Stimulated activated CD4-positive, alpha-beta T cell treated with anti-CD3 and anti-CD28 coated beads, Interleukin-1b, Interleukin-23, amount 100 ng/mL, for 24 hours (primary cell): Measurements from ENCODE around the gene NMS.
"Not testable (repeated sequence)": the region's sequence is repeated elsewhere in the genome, so short reads cannot be mapped to it uniquely, and the experiment has no call there.

Experiments
- DNase-seq, 4 experiments: peaks; one replicate each; pipeline ENCODE4 v3.0.0-alpha.2; 2020; ENCODE audit warnings: low read depth in 4 of 4, low spot score in 1 of 4

NMS gene, protein sequence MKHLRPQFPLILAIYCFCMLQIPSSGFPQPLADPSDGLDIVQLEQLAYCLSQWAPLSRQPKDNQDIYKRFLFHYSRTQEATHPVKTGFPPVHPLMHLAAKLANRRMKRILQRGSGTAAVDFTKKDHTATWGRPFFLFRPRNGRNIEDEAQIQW

DNA sequence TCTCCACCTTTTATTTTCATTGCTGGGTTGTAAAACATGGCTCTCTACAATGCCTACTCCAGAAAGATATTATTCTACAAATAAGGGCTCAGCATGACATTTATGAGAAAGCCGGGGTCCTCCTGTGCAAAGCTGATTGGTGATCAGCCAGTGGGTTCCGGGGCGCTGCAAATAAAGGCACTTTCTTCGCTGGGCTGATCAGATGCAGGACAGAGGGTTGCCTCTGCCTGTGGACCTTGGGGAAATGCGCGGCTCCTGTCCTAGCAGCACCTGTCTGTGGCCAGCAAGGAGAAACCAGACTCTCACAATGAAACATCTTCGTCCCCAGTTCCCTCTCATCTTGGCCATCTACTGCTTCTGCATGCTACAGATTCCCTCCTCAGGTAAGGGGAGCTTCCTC is at the start of gene NMS:
Gene NMS, plus strand, starts transcription at position 301 of the 400 bp plus-strand sequence. Its CDS starts 7 bp downstream, at position 308.
- no peak for DNase-seq

DNA sequence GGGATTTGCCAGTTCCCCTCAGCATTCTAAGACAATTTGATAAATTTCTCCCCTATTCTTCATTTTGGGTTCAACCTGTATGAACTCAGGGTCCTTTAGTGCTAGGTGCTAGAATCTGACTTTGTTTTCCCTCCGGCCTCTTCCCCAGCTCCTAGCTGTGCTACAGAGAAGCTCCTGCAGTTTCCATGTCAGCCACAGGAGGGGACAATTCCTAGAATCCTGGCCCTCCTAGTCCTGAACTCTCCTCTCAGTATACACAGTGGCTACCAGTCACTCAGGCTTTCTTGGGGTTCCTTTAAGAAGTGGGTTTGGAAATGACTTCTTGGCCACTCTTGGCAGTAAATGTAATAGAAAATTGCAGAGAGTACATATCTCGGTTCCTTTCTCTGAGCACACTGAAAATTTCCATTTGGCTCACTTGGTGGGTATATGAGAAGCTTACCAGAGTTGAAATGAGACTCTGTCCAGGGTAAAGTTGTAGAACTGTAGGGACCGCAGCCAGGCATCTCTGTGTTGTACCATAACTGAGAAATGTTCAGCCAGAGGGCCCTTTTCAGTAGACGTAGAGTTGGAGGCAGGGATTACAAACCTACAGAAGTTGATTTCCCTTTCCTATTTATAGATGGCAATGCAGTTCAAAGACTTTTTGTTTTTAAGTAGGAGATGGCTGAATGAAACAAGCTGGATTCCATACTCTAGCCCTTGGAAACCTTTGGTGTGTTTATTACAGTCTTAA is 47.8 kb upstream of the NMS start:
- DNase-seq = no peak

DNA sequence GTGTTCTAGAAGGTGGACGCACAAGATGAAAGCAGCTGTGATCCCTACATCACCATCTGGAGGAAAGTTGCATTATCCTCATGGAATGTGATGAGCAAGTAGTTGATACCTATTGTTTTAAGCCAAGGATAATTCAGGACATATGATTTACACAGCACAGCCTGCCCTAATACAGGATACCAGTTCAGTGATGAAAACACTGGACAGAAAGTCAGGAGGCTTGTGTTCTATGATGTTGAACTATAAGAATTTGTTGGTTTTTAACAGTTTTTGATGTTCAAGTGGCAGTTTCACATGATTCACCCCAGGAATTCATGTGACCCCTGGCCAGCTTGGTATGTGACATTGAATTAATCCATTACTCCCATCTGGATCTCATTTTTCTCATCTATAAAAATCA is 46.7 kb upstream of the NMS start:
- DNase-seq = no peak

DNA sequence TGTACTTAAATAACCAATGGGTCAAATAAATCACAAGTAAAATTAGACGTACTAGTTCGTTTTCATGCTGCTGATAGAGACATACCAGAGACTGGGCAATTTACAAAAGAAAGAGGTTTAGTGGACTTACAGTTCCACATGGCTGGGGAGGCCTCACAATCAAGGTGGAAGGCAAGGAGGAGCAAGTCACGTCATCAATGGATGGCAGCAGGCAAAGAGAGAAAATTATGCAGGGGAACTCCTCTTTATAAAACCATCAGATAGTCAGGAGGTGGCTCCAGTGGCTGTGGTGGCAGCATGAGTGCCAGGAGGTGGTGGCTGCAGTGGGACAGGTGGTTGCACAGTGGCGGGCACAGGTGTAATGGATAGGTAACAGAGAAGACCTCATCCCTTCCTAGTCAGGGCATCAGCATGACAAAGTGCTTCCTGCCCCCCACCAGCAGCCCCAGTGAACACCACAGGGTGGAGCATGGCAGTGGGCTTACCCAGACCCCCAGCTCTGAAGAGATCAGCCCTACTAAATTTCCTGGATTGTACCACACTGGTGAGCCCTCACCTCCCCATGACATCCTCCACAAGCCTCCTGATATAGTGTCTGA is 45.9 kb upstream of the NMS start:
- DNase-seq = no peak

DNA sequence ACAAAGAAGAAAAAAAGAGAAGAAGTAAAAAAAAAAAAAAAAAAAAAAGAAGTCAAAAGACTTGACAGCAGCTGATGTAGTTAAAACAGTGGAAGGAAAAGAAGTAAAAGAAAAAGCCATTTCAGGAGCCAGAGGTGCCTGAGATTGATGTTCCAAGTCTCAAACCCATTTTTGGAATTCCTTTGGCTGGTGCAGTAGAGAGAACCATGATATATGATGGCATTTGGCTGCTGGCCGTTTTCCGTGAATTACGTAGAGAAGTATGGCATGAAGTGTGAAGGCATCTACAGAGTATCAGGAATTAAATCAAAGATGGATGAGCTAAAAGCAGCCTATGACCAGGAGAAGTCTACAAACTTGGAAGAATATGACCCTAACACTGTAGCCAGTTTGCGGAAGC is 45.2 kb upstream of the NMS start:
- no peak for DNase-seq

DNA sequence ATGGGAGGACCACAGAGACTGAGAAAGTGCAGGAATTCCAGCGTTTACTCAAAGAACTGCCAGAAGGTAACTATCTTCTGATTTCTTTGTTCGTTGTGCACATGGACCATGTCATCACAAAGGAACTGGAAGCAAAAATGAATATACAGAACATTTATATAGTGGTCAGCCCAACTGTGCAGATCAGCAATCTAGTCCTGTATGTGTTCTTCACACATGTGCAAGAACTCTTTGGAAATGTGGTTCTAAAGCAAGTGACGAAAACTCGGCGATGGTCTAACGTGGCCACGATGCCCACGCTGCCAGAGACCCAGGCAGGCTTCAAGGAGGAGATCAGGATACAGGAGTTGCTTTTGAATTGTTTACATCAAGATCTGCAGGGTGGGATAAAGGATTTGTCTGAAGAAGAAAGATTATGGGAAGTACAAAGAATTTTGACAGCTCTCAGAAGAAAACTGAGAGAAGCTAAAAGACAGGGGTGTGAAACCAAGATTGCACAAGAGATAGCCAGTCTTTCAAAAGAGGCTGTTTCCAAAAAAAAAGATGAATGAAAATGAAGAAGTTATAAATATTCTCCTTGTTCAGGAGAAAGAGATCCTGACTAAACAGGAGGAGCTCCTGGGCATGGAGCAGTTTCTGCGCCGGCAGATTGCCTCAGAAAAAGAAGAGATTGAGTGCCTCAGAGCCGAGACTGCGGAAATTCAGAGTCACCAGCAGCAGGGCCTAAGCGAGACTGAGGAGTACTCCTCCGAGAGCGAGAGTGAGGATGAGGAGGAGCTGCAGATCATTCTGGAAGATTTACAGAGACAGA is 44.5 kb upstream of the NMS start:
- DNase-seq = no peak

DNA sequence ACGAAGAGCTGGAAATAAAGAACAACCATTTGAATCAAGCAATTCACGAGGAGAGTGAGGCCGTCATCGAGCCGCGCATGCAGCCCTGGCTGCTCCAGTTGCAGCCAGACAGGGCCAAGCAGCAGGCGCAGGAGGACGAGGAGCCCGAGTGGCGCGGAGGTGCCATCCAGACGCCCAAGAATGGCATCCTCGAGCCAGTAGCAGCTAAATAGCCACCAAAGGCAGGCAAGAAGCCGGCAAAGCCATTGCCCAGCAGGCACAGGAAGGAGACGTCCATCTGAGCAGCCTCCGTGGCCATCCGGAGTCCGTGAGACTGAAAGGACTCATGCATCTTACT is 43.9 kb upstream of the NMS start:
- DNase-seq = no peak

DNA sequence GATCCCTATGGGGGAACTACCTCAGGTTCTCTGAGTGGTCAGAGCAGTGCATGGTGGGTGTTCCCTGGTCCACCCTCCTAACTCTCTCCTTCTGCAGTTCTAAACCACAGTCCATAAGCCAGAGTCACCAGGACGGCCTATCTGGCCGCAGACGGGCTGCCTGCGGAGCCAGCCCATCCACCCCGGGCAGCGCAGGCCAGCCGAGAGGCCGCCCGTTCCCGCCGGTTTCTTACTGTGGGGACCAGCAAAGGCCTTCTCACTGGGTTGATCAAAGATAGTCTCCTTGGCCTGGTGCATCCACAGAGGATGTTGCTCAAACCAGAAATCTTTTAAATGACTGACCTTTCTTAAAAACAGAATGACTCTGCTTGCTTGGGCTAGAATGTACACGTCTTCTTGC is 43.2 kb upstream of the NMS start:
- no peak for DNase-seq

DNA sequence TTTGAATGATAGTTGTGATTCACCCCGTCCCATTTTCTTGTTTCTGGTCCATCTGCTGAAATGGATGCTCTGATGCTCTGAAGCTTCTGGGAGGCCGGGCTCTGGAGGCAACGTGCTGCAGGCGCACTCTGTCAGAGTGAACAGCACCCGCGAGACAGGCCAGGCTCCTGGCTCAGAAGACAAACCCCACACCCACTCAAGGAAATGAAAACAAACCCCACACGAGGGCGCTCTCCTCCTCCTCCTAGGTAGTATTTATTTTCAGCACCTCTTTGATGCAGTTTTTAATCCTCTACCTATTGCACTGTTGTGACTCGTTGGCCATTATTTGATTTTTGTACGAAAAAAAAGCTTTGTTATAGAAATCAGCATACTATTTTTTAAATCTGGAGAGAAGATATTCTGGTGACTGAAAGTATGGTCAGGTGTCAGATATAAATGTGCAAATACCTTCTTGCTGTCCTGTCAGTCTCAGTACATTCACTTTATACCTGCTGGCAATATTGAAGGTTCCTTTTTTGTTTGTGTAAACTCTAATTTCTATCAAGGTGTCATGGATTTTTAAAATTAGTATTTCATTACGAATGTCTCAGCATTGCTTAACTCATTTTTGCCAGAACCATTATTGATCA is 42.5 kb upstream of the NMS start:
- peak; percentile 16 to 53 (median 46) for DNase-seq

DNA sequence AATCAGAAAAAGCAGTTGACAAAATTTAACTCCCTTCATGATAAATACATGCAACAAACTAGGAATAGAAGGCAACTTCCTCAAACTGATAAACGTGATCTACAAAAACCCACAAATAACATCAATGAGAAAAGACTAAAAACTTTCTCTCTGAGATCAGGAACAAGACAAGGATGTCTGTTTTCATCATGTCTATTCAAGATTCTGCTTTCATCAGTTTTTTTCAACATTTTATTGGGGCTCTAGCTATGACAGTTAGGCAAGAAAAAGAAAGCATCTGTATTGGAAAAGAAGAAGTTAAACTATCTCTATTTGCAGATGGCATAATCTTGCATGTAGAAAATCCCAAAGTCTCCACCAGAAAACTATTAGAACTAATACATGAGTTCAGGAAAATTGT is 40.6 kb upstream of the NMS start:
- no peak for DNase-seq

DNA sequence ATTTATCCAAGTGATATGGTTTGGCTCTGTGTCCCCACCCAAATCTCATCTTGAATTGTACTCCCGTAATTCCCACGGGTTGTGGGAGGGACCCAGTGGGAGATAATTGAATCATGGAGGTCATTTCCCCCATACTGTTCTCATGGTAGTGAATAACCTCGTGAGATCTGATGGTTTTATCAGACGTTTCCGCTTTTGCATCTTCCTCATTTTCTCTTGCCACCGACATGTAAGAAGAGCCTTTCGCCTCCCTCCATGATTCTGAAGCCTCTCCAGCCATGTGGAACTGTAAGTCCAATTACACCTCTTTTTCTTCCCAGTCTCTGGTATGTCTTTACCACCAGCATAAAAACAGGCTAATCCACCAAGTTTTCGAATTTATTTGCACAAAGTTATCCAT is 32.5 kb upstream of the NMS start:
- DNase-seq = no peak

DNA sequence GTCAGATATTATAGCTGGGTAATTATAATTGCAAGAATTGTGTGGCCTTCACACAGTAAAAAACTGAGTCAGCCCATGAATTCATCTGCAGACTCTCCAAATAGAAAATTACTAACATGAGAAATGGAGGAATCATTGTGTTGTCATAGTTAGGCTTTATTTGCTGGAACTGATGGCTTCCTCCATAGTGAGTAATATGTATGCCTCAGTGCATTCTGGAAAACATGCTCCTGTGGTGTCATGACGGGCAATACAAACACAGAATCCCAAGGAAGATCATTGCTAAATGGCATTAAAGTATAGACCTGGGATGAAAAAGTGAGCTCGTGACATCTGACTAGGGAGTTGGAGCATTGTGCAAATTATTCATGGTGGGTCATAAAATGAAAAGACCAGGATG is 23.6 kb upstream of the NMS start:
- DNase-seq = no peak

DNA sequence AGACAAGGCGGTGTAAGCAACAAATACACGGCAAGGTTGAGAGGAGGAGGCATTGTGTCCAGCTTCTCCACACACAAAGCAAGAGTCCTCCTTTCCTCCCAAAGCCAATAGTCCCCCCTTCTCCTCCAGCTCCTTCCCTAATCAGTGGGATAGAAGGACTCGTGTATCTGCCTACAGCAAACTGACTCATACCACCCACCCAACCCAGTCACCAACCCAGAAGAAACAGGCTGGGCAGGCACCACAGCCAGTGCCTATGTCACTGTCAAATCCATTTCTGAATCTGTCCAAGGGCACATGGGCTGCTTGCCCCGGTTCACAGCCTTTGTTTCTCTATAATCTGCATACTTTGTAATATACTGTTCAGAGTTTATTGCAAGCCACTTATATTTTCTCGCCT is 19.2 kb upstream of the NMS start:
- DNase-seq = no peak

DNA sequence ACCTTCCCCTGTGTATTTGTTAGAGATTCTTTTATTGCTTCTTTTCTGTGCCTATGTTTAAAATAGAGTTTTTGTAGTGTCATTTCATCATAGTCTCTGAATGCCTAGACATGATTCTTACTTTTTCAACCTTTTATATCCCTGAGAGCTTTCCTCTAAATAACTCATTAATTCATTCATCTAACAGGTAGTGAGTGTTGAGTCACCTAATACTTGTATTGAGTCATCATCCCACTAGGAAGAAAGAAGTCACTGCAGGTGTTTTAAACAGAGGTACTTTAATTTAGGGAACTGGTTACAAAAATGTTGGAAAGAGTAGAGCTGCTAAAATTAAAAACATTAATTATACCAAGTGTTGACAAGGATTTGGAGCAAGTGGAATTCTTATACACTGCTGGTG is 18.5 kb upstream of the NMS start:
- DNase-seq = no peak

DNA sequence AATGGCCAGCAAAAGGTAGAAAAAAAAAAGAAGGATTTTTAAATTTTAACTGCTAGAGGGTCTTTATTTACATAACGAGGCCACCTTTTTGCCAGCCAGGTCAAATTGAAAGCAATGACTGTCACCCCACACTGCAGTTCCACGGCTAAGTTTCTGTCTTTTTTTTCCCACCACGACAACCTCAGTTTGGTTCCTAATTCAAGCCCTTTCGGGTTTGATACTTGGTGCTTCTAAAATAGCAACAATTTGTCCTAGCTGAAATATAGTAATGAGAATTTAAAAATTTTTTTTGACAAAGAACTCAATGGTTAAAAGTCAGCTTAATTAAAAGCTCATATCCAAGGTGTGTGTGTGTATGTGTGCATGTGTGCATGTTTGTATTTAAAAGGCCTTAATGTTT is 16.4 kb upstream of the NMS start:
- no peak for DNase-seq

DNA sequence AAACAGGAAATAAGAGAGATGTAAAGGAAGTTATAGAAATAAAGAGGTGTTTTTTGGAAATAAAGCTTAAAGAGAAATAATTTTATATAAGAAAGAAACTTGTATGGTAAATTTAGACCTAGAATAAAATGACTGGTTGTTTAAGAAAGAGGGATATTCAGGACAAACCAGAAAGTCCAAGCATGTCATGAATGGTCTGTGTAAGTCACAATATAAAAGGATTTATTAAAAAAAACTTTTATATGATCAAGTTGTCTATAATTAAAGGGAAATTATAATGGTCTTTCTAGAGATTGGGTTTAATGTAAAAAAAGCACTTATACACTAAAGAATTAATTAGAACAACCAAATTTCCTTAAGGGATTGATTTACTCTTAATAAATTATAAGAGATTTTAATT is 13.9 kb upstream of the NMS start:
- DNase-seq = not testable (repeated sequence)

DNA sequence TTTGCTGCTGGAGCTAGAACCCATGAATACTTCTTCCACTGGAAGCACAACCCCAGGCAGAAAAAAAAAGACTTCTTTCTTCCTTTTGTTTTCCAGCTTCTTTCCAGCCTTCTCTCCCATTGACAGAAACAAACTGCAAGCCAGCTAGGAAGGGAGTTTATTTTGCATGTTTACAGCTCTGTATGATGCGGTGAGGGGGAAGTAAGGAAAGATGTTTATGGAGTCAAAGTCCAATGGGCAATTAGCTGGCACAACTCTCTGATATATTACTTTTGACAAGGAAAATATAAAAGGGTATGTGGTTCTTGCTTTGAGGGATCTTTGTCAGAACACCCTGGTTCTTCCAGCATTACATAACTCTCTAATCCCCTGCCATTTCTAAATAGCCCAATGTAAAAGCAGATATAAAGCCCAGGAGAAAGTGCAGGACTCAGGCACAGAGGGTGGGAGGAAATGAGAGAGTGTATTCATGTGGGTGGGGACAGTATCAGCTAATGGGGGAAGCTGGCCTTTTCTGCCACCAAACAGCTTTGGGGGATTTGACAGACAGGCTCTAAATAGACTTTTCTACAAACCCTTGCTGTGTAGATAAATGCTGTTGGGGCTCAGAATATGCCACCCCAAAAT is 9.3 kb upstream of the NMS start:
- DNase-seq = no peak

DNA sequence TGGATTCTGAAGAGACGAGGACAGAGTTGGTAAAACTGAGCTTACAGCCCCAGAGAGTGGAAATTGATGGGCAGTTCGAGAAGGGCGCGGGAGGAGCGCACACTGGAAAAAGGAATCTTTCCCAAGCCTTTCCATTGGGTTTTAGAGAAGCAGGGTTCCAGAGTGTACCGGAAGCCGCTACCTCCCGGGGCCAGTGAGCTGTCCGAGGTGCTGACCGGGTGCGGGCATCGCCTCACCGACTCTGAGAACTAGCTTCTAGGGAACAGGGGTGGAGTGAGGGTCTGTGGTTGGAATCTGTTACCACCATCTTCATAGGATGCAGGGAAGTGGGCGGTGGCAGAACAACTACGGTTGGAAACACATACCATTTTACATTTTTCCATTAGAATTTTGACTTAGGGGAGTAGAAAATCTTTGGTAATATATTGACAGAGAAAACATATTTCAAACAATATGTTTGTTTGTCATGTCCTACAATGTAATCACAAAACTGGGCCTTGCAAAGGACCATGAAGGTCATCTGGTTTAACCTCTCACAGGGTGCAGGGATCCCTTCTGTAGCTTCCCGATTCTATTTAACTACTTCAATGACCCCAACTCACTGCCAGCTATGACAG is 724 bp downstream of the NMS start:
- DNase-seq = no peak

DNA sequence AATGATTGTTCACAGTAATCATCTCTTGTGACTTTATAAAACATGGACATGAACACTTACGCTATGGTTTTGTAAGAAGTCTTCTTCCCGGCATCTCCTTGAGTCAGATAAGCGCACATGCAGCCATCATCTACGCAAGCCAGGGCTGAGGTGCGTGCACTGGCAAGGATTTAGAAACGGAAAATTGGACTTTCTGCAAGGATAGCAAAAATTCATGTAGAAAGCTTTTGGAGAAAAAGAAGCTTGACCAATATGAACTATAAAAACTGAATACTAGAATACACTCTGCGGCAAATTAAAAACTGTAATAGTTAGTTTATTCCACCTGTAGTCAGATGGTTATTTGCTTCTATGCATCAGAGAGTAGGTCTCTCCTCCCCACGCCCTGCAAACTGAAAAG is 6.3 kb downstream of the NMS start:
- no peak for DNase-seq

DNA sequence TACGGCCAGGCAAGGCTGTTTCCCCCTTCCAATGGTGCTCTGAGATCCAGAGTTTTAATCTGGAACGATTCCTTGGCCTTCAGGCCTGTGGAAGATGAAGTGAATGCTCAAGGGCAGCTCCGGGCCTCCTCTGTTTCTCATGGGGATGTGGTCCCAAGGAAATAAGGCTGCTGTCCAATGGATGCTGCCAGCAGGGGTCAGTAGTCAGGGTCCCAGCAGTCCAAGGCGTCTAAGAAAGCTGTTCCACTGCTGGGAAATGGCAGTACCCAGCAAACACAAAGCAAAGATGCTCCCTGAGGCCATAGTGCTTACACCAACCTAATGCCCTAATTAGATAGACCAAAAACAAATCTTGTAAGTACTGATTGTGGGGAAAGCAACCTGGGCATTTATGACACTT is 12.5 kb downstream of the NMS start:
- DNase-seq = no peak

DNA sequence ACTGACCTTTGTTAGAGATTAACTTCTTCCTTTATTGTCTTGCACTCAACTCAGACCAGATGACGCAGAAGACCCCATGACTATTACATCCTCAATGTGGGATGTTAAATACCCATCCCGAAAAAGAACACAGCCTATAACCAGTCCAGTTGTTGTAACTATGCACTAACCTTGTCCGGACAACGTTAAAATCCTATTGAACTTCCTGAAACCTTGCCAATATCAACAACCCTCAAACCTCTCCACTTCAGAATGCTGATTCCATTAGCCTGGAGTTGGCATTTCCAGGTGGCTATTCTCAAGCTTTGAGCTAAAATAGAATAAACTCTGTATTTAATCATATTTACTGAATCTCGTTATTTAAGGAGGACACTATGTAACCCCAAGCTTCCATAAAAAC is 13.6 kb downstream of the NMS start:
- DNase-seq = no peak
